ENCODE results near the gene TET1. TPM values are rescaled to one million over a fixed set of nuclear protein-coding genes. Genes with fewer than 3 reads are reported as not detected.
"Not testable (repeated sequence)": the region's sequence is repeated elsewhere in the genome, so short reads cannot be mapped to it uniquely, and the experiment has no call there.

TET1 gene
- 1 to 10 TPM; 2.2 to 2.8 TPM for total RNA-seq

DNA sequence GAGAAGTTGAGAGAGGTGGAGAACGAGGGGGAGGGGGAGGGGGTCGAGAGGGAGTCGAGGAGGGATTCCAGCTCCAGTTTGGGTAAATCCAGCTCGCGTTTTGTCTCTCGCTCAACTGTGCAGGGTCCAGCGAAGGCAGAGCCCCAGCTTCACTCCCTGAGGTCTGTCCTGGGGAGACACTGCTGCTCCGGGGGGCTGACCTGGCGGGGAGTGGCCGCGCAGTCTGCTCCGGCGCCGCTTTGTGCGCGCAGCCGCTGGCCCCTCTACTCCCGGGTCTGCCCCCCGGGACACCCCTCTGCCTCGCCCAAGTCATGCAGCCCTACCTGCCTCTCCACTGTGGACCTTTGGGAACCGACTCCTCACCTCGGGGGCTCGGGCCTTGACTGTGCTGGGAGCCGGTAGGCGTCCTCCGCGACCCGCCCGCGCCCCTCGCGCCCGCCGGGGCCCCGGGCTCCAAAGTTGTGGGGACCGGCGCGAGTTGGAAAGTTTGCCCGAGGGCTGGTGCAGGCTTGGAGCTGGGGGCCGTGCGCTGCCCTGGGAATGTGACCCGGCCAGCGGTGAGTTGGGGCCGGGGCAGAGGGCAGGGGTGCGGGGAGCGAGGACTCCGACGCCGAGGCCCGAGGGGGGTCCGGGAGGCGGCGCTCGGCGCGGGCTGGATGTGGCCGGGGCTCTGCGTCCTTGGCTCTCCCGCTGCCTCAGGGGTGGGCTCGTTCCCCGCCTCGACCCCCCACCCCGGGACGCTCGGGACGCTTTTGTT, at the start of gene TET1:
Gene TET1 (plus strand): TSS at position 152 of the 757 bp plus-strand sequence. CDS start 12,002 bp downstream, outside the sequence.
- ATAC-seq (peak; percentile 59), DNase-seq (peak; percentile 50)
- peaks cover 69% of the 10 kb centered on the region for H3K27me3 Mint-ChIP-seq
- CTCF ChIA-PET = interaction anchor here (0.6 to 2.2 kb wide), 4 partner anchors 9 to 166 kb away, joined by 3 to 10 read pairs (median 3); no protein-coding TSS in a partner anchor
- no peaks in the 10 kb centered on the region for H3K9me3 Mint-ChIP-seq (ENCODE audit: low read depth)
- H3K4me1 Mint-ChIP-seq = peaks cover 20% of the 10 kb centered on the region
- H3K27ac Mint-ChIP-seq = no peak within 1 kb of the TSS
- H3K36me3 Mint-ChIP-seq = peaks cover 2% of the 10 kb centered on the region
- H3K4me3 Mint-ChIP-seq = peak within 1 kb of the TSS; percentile 60

DNA sequence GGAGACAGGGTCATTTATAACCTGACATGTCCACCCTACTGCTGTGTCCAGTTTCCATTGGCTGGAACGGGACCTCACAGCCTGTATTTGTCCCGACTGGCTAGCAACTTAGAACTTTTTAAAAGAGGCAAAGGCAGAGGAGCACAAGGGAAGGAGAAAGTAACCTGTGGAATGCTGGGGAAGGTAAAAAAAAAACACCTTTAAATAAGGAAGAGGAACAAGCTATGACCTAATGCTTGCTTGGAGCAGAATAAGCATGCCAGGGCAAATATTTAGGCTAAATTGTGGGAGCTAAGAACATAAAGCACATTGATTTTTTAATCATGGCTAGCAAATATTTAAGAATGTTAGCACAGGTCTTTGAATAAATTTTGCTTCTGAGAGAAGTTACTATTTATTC, 43.9 kb upstream of the TET1 start:
- H3K9me3 Mint-ChIP-seq (ENCODE audit: low read depth) = not testable (repeated sequence)

DNA sequence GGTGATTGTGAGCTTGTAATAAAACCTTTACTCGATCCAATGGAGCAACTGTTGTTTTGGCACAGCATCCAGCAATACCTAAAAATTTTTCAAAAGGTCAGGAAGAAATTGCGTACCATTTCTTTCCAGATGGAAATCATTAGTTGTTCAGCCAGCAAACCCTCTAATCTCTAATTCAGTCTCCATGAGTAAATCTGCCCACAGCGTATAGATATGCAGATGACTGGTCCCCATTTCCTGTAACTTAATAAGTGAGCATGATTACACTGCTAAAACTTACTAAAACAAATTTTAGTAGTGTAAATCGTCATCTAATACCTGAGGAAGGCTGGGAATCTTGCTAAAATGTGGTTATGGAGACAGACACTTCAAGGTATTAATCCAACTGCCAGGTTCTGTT, 43.4 kb upstream of the TET1 start:
- DNase-seq (no peak), ATAC-seq (no peak)
- Mint-ChIP-seq H3K4me1 (no peaks in the 10 kb centered on the region), H3K36me3 (peaks cover 4% of the 10 kb centered on the region), H3K9me3 (ENCODE audit: low read depth) (no peaks in the 10 kb centered on the region), H3K4me3 (no peak overlapping the region), H3K27me3 (no peaks in the 10 kb centered on the region), H3K27ac (no peak overlapping the region)
- CTCF ChIA-PET = no interaction called here

More for the DNA sequence above, 43.9 kb upstream of the TET1 start:
- ATAC-seq, H3K4me1 Mint-ChIP-seq, H3K27ac Mint-ChIP-seq, CTCF ChIA-PET, H3K27me3 Mint-ChIP-seq, H3K36me3 Mint-ChIP-seq, DNase-seq, H3K4me3 Mint-ChIP-seq: not testable (repeated sequence)

DNA sequence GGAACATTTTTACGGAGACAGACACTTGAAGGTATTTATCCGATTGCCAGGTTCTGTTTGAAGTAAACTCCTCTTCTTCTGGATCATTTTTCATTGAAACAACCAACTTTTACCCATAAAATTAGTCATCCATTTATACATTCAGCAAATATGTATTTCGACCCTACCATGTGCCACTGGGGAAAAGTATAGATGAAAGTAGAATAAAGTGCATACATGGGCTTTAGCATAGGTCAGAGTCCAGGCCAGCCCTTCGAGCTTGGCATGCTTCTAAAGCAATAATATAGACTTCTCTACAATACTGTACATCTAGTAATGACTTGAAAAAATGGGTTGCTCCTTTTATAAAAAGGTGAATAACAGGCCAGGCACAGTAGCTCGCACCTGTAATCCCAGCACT, 42.9 kb upstream of the TET1 start:
- Mint-ChIP-seq H3K27me3 (no peaks in the 10 kb centered on the region), H3K36me3 (peaks cover 6% of the 10 kb centered on the region), H3K4me1 (no peaks in the 10 kb centered on the region), H3K9me3 (ENCODE audit: low read depth) (no peaks in the 10 kb centered on the region), H3K27ac (no peak overlapping the region), H3K4me3 (no peak overlapping the region)
- CTCF ChIA-PET = no interaction called here
- no peak for ATAC-seq
- DNase-seq = no peak

DNA sequence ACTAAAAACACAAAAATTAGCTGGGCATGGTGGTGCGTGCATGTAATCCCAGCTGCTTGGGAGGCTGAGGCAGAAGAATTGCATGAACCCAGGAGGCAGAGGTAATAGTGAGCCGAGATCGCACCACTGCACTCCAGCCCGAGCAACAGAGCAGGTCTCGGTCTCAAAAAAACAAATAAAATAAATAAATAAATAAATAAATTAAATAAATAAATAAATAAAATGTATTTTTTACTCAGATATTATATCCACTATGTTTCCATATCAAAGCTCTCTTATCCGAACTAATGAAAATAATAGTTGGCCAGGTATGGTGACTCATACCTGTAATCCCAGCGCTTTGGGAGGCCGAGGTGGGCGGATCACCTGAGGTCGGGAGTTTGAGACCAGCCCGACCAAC, 41.5 kb upstream of the TET1 start:
- DNase-seq; H3K4me1 Mint-ChIP-seq; H3K27me3 Mint-ChIP-seq; CTCF ChIA-PET; H3K4me3 Mint-ChIP-seq; ATAC-seq; H3K27ac Mint-ChIP-seq; H3K36me3 Mint-ChIP-seq; H3K9me3 Mint-ChIP-seq (ENCODE audit: low read depth): not testable (repeated sequence)

DNA sequence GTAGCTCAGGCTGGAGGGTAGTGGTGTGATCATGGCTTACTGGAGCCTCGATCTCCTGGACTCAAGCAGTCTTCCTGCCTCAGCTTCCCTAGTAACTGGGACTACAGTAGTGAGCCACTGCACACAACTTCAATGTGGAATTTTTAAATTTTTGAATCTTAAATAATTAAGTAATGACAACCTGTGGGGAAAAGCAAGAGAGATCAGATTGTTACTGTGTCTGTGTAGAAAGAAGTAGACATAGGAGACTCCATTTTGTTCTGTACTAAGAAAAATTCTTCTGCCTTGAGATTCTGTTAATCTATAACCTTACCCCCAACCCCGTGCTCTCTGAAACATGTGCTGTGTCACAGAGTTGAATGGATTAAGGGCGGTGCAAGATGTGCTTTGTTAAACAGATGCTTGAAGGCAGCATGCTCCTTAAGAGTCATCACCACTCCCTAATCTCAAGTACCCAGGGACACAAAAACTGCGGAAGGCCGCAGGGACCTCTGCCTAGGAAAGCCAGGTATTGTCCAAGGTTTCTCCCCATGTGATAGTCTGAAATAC, 34.6 kb upstream of the TET1 start:
- DNase-seq; ATAC-seq; H3K4me3 Mint-ChIP-seq; H3K9me3 Mint-ChIP-seq (ENCODE audit: low read depth); H3K4me1 Mint-ChIP-seq; H3K36me3 Mint-ChIP-seq; H3K27ac Mint-ChIP-seq; H3K27me3 Mint-ChIP-seq; CTCF ChIA-PET: not testable (repeated sequence)

DNA sequence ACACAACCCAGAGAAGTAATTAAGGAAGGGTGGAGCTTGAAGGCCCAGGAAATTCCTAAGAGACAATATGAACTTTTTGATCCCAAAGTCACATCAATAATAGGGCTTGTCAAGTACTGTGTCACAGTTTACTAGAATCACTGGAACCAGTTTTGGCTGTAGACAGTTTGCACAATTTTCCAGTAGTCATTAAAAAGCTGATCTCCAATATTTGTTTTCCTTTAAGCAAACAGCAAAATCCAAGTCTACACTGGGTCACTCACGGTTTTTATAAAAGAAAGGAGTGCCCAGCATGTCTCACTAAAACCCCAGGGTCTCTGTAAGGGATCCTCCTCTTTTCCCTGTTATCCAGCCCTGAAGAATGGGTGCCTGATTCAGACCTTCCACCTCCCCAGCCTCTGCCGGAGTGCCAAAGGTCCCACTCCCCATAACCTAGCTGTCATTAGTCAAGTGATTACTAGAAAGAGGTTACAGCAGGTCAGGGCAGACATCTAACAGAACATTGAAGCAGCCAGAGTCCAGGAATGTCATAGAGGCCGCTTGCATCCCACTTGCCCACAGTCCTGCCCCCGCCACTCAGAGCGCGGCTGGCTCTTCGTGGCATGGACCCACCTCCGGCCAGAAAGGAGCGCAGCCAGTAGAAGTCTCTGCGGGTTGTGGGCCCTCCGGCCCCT, 33.4 kb upstream of the TET1 start:
- Mint-ChIP-seq H3K27ac (peak overlapping the region; percentile 90), H3K27me3 (no peaks in the 10 kb centered on the region), H3K36me3 (peaks cover 1% of the 10 kb centered on the region), H3K4me3 (peak overlapping the region; percentile 89), H3K9me3 (ENCODE audit: low read depth) (no peaks in the 10 kb centered on the region), H3K4me1 (peaks cover 6% of the 10 kb centered on the region)
- no peak for DNase-seq
- ATAC-seq = no peak
- CTCF ChIA-PET = no interaction called here

DNA sequence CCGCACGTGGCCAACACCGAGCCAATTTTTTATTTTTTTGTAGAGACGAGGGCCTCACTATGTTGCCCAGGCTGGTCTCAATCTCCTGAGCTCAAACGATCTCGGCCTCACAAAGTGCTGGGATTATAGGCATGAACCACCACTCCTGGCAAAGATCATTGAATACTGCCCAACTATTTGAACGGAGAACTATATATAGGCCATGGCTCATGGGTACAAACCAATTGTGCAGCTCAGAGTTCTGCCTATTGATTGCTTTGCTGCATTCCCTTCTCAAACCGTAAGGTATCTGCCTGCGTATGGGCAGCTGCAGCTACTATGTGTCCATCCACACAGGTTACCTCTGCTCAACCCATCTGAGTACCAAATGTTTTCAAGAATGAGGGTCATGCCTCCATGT, 23.2 kb upstream of the TET1 start:
- CTCF ChIA-PET = no interaction called here

DNA sequence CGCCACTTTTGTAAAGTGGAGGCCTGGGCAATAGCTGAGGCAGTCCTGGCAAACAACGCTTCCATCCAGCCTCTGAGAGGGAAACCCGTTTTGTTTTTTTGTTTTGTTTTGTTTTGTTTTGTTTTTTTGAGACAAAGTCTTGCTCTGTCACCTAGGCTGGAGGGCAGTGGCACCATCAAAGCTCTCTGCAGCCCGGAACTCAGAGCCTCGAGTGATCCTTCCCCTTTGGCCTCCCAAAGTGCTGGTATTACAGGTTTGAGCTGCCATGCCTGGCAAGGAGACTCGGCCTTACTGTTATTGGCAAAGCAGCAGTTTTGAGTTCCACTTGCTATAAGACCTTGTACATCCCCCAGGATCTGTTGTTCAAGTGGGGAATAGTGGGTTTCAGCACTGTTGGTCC, 22.3 kb upstream of the TET1 start:
- no peaks in the 10 kb centered on the region for H3K27me3 Mint-ChIP-seq
- no peaks in the 10 kb centered on the region for H3K4me1 Mint-ChIP-seq
- no peak overlapping the region for H3K27ac Mint-ChIP-seq
- no peak for DNase-seq
- CTCF ChIA-PET = no interaction called here
- no peak for ATAC-seq
- no peak overlapping the region for H3K4me3 Mint-ChIP-seq
- no peaks in the 10 kb centered on the region for H3K9me3 Mint-ChIP-seq (ENCODE audit: low read depth)
- H3K36me3 Mint-ChIP-seq = no peaks in the 10 kb centered on the region

More for the DNA sequence above, 23.2 kb upstream of the TET1 start:
- no peak for DNase-seq
- Mint-ChIP-seq H3K27ac (no peak overlapping the region), H3K27me3 (no peaks in the 10 kb centered on the region), H3K9me3 (ENCODE audit: low read depth) (no peaks in the 10 kb centered on the region), H3K36me3 (no peaks in the 10 kb centered on the region), H3K4me1 (no peaks in the 10 kb centered on the region), H3K4me3 (no peak overlapping the region)
- no peak for ATAC-seq

DNA sequence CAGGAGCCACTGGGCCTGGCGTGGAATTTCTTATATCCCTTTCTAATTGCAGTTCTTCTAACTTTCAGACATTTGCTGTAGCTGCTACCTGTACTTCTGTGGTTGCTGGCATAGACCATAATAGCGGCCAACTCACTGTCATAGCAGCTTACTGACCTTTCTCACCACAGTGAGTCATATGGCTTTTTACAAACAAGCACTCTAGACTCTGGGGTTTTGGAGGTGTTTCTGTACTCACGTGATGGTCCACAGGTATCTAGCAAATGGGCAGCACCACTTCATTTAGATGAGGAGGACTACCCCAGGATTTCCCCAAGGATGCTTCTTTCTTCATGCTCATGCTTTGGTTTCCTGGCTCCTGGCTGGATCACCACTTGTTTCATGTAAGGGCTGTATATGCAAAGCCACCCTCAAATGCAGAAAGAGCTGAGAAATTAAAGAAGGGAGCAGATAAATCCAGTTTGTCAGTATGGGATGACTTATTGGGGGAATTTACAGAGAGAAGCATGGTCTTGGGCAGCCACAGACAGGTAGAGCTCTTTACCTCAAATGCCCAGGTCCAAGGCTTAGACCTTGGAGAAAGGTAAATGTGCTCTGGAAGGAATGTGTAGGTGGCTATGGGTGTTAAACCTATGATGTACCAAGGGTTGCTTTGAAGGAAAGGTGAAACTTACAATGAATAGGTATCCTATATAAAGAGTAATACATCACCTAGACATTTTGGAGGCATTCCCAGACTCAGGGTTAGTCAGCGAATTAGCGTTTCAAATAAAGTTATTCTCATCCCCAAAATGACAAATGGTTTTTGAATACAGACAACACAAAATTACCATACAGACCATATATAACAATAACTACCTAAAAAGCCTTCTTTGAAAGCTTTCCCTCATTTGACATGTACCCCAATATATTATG, 16.9 kb upstream of the TET1 start:
- ATAC-seq = no peak
- H3K27me3 Mint-ChIP-seq = no peaks in the 10 kb centered on the region

DNA sequence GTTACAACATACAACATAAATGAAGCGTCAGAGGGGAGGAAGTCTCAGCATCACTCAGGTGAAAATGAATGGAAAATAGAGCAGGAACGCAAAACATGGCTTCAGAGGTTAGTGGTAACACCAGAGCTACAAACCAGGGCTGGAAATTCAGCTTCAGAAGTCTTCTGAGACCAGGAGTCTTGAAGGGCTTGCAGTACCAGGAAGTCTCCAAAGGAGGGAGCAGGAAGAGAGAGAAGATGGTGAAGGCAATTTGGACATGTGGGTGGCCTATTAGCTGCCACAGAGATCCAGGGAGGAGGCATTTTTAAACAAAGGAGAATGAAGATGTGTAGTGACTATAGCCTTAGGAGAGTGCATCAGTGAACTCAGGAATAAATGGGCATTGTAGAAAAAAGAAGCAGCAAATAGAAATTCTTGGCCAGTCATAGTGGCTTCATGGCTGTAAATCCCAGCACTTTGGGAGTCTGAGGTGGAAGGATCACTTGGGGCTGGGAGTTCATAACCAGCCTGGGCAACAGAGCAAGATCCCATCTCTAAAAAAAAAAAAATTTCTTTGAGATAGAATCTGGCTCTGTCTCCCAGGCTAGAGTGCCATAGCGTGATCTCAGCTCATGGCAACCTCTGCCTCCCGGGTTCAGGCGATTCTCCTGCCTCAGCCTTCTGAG, 9.3 kb upstream of the TET1 start:
- H3K4me3 Mint-ChIP-seq = no peak overlapping the region
- H3K36me3 Mint-ChIP-seq = no peaks in the 10 kb centered on the region
- H3K27ac Mint-ChIP-seq = no peak overlapping the region
- DNase-seq (peak; percentile 66), ATAC-seq (peak; percentile 78)
- no peaks in the 10 kb centered on the region for H3K9me3 Mint-ChIP-seq (ENCODE audit: low read depth)
- CTCF ChIA-PET = interaction anchor here (0.6 to 1.9 kb wide), 18 partner anchors 9 to 759 kb away, joined by 3 to 10 read pairs (median 4); partner anchors contain the start of genes CCAR1, STOX1 and TET1
- no peaks in the 10 kb centered on the region for H3K27me3 Mint-ChIP-seq
- no peaks in the 10 kb centered on the region for H3K4me1 Mint-ChIP-seq

More for the DNA sequence above, 16.9 kb upstream of the TET1 start:
- no peak overlapping the region for H3K4me3 Mint-ChIP-seq
- no peaks in the 10 kb centered on the region for H3K9me3 Mint-ChIP-seq (ENCODE audit: low read depth)
- H3K4me1 Mint-ChIP-seq = peaks cover 4% of the 10 kb centered on the region
- CTCF ChIA-PET = no interaction called here
- DNase-seq = no peak
- H3K27ac Mint-ChIP-seq = no peak overlapping the region
- no peaks in the 10 kb centered on the region for H3K36me3 Mint-ChIP-seq

DNA sequence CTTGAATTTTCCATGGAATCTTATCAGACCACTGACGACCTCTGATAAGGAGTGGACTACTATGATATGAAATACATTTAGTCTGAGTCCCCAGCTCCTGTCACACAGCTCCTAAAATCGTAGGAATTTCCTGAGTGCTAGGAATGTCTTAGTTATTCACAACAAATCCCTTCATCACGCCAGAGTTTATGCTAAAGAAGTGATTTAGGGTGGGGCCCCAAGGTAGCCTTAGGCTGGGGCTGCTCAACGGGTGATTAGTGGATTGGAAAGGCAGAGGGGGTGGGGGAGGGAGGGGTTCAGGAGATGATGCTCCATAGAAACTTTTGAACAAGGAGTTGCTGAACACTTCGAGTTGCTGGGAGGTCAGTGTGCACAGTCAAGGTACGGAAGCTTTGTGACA, 7.0 kb upstream of the TET1 start:
- no peak for DNase-seq
- Mint-ChIP-seq H3K27ac (no peak overlapping the region), H3K4me1 (no peaks in the 10 kb centered on the region), H3K36me3 (no peaks in the 10 kb centered on the region), H3K27me3 (peaks cover 14% of the 10 kb centered on the region), H3K4me3 (no peak overlapping the region), H3K9me3 (ENCODE audit: low read depth) (no peaks in the 10 kb centered on the region)
- no peak for ATAC-seq
- CTCF ChIA-PET = no interaction called here

DNA sequence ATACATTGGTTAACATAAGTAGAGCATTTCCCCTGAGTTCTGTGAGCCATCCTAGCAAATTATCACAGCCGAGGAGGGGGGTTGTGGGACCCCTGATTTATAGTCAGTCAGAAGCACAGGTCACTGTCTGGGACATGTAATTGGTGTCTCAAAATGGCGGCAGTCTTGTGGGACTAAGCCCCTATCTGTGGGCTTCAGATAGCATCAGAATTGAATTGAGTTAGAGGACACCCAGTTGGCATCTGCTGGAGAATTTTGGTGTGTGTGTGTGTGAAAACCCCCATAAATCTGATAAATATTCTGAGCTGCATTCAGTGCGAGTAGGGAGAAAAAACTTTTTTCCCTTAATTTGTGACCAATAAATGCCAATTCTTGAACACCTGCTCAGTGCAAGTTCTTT, 6.5 kb upstream of the TET1 start:
- Mint-ChIP-seq H3K27ac (no peak overlapping the region), H3K36me3 (no peaks in the 10 kb centered on the region), H3K27me3 (peaks cover 18% of the 10 kb centered on the region), H3K4me1 (no peaks in the 10 kb centered on the region), H3K4me3 (no peak overlapping the region), H3K9me3 (ENCODE audit: low read depth) (no peaks in the 10 kb centered on the region)
- no peak for DNase-seq
- CTCF ChIA-PET = no interaction called here
- no peak for ATAC-seq

All from activated CD8-positive, alpha-beta memory T cell treated with anti-CD3 and anti-CD28 coated beads, Interleukin-2, amount 10 ng/mL, durations not matched to agents 7 days and 5 days (primary cell).